HEK293 (cell line): Measurements from ENCODE around the gene MOB2.

ENCODE experiments used
- CTCF ChIA-PET: fragments of 350-600 bp; formaldehyde crosslinking; extraction: SDS; loops from one replicate; lab custom pipeline; 2021; ENCODE audit warnings: antibody characterized with exemption; lab: Yijun Ruan, JAX
- POLR2A ChIA-PET: fragments of 300-600 bp; formaldehyde crosslinking; extraction: SDS; loops from one replicate; lab custom pipeline; 2020; ENCODE audit warnings: antibody characterized with exemption, inconsistent platforms; lab: Yijun Ruan, JAX
- H3K27ac ChIP-seq: fragments of 200-500 bp; sonication (Bioruptor generic); 2 replicates; pipeline ENCODE4 v1.5.1; 2014; ENCODE audit warnings: low read depth, low read length, control low read depth, inconsistent platforms; ENCODE audit errors: extremely low read depth
- H3K36me3 ChIP-seq, 2 experiments: fragments of 200-500 bp in 1 of 2; sonication (Bioruptor generic) in 1 of 2; 1 replicate in 1 of 2; 2 replicates in 1 of 2; pipeline ENCODE4 v1.5.1; 2014 to 2017; ENCODE audit warnings: inconsistent platforms in 2 of 2, low read length in 2 of 2; ENCODE audit not compliant: control insufficient read depth in 2 of 2, insufficient read depth in 1 of 2
- H3K4me1 ChIP-seq: fragments of 200-500 bp; sonication (Bioruptor generic); 2 replicates; pipeline ENCODE4 v1.5.1; 2014; ENCODE audit warnings: mild to moderate bottlenecking, low read length, inconsistent platforms; ENCODE audit not compliant: control insufficient read depth, insufficient read depth
- H3K4me3 ChIP-seq: 2 replicates; pipeline ENCODE4 v1.5.1; 2011; ENCODE audit warnings: low read depth, mild to moderate bottlenecking, control low read depth, low read length, moderate library complexity
- H3K9me3 ChIP-seq: fragments of 200-500 bp; sonication (Bioruptor generic); 2 replicates; pipeline ENCODE4 v1.5.1; 2014; ENCODE audit warnings: low read depth, low read length, inconsistent platforms; ENCODE audit not compliant: control insufficient read depth, insufficient read depth
- GLIS2 ChIP-seq: fragments of 450-650 bp; formaldehyde crosslinking; IDR thresholded peaks from 2 replicates; pipeline ENCODE4 v1.5.1; 2016; ENCODE audit warnings: missing biosample characterization, missing genetic modification characterization
- HOXA7 ChIP-seq: sonication (generic); formaldehyde crosslinking; IDR thresholded peaks from 2 replicates; pipeline ENCODE4 v1.8.1; 2022; ENCODE audit warnings: missing genetic modification reagents, borderline replicate concordance
- KLF7 ChIP-seq: fragments of 450-650 bp; formaldehyde crosslinking; IDR thresholded peaks from 2 replicates; pipeline ENCODE4 v1.5.1; 2016; ENCODE audit warnings: missing biosample characterization, missing genetic modification characterization, borderline replicate concordance
- KLF9 ChIP-seq: fragments of 450-650 bp; formaldehyde crosslinking; IDR thresholded peaks from 2 replicates; pipeline ENCODE4 v1.5.1; 2016; ENCODE audit warnings: missing biosample characterization, missing genetic modification characterization, low read depth
- MZF1 ChIP-seq: fragments of 450-650 bp; formaldehyde crosslinking; IDR thresholded peaks from 2 replicates; pipeline ENCODE4 v1.5.1; 2017; ENCODE audit warnings: missing biosample characterization, missing genetic modification characterization, borderline replicate concordance
- OSR2 ChIP-seq: fragments of 450-650 bp; formaldehyde crosslinking; IDR thresholded peaks from 2 replicates; pipeline ENCODE4 v1.5.1; 2016; ENCODE audit warnings: missing biosample characterization, missing genetic modification characterization
- PRDM2 ChIP-seq: fragments of 450-650 bp; formaldehyde crosslinking; IDR thresholded peaks from 2 replicates; pipeline ENCODE4 v1.5.1; 2016; ENCODE audit warnings: missing biosample characterization, missing genetic modification characterization, borderline replicate concordance
- SCRT1 ChIP-seq: fragments of 450-650 bp; formaldehyde crosslinking; IDR thresholded peaks from 2 replicates; pipeline ENCODE4 v1.5.1; 2016; ENCODE audit warnings: missing biosample characterization, missing genetic modification characterization, borderline replicate concordance
- YY2 ChIP-seq: fragments of 450-650 bp; formaldehyde crosslinking; IDR thresholded peaks from 2 replicates; pipeline ENCODE4 v1.5.1; 2016; ENCODE audit warnings: missing biosample characterization, missing genetic modification characterization
- ZBTB8A ChIP-seq: fragments of 450-650 bp; formaldehyde crosslinking; IDR thresholded peaks from 2 replicates; pipeline ENCODE4 v1.5.1; 2016; ENCODE audit warnings: missing biosample characterization, missing genetic modification characterization
- ZIC2 ChIP-seq: fragments of 450-650 bp; formaldehyde crosslinking; IDR thresholded peaks from 2 replicates; pipeline ENCODE4 v1.5.1; 2016; ENCODE audit warnings: missing biosample characterization, missing genetic modification characterization
- ZNF155 ChIP-seq: fragments of 450-650 bp; formaldehyde crosslinking; IDR thresholded peaks from 2 replicates; pipeline ENCODE4 v1.5.1; 2016; ENCODE audit warnings: missing biosample characterization, missing genetic modification characterization
- ZNF280D ChIP-seq: fragments of 450-650 bp; formaldehyde crosslinking; IDR thresholded peaks from 2 replicates; pipeline ENCODE4 v1.5.1; 2016; ENCODE audit warnings: missing biosample characterization, missing genetic modification characterization
- ZNF350 ChIP-seq: fragments of 450-650 bp; formaldehyde crosslinking; IDR thresholded peaks from 2 replicates; pipeline ENCODE4 v1.5.0; 2017; ENCODE audit warnings: missing biosample characterization, mild to moderate bottlenecking, missing genetic modification characterization
- ZNF391 ChIP-seq: fragments of 450-650 bp; formaldehyde crosslinking; IDR thresholded peaks from 2 replicates; pipeline ENCODE4 v1.5.1; 2016; ENCODE audit warnings: low read depth, missing biosample characterization, missing genetic modification characterization, borderline replicate concordance
- ZNF394 ChIP-seq: fragments of 450-650 bp; formaldehyde crosslinking; IDR thresholded peaks from 2 replicates; pipeline ENCODE4 v1.5.1; 2016; ENCODE audit warnings: missing biosample characterization, missing genetic modification characterization, mild to moderate bottlenecking, moderate library complexity, borderline replicate concordance
- ZNF423 ChIP-seq: fragments of 450-650 bp; formaldehyde crosslinking; IDR thresholded peaks from 2 replicates; pipeline ENCODE4 v1.5.1; 2016; ENCODE audit warnings: missing biosample characterization, missing genetic modification characterization
- ZNF521 ChIP-seq: fragments of 450-650 bp; formaldehyde crosslinking; IDR thresholded peaks from 2 replicates; pipeline ENCODE4 v1.5.1; 2017; ENCODE audit warnings: missing biosample characterization, mild to moderate bottlenecking, missing genetic modification characterization
- ZNF596 ChIP-seq: fragments of 450-650 bp; IDR thresholded peaks from 2 replicates; pipeline ENCODE4 v1.5.0; 2018; ENCODE audit warnings: missing biosample characterization, mild to moderate bottlenecking, missing genetic modification characterization, moderate library complexity
- ZNF677 ChIP-seq: fragments of 450-650 bp; IDR thresholded peaks from 2 replicates; pipeline ENCODE4 v1.5.0; 2018; ENCODE audit warnings: missing biosample characterization, mild to moderate bottlenecking, missing genetic modification characterization, moderate library complexity
- ZNF785 ChIP-seq: fragments of 450-650 bp; formaldehyde crosslinking; IDR thresholded peaks from 2 replicates; pipeline ENCODE4 v1.5.1; 2016; ENCODE audit warnings: missing biosample characterization, missing genetic modification characterization

MOB2 gene

DNA sequence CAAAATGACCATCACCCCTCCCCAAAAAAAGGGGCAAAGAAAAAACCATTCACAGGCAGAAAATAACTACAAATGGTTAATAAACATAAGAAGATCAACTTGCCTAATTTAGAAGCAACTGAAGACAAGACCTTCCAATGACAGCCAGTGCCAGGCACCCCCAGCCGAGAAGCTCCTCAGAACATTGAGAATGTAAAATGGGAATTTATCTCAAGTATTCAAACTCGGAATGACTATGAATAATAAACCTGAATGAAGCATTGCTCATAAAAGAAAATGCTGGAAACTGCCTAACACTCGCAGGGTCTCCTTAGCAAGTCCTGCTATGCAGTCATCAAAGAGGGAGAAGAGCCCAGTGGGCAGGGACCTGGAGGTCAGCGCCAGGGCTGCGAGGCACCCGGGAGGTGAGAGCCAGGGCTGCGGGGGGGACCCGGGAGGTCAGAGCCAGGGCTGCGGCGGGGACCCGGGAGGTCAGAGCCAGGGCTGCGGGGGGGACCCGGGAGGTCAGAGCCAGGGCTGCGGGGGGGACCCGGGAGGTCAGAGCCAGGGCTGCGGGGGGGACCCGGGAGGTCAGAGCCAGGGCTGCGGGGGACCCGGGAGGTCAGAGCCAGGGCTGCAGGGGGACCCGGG lies 23.2 kb upstream of the MOB2 start:
- H3K9me3 ChIP-seq: no peaks in the 10 kb centered on the region
- no peaks in the 10 kb centered on the region for H3K4me1 ChIP-seq
- ChIA-PET POLR2A (no interaction called here), CTCF (interaction anchor here (0.5 kb wide), 1 partner anchor 484 kb away, joined by 3 read pairs; no protein-coding TSS in a partner anchor)
- TF ChIP-seq YY2 (tag by site-specific recombination) (no peak), ZNF394 (tag by site-specific recombination) (no peak), KLF9 (tag by site-specific recombination) (no peak), ZNF423 (tag by site-specific recombination) (no peak), ZNF785 (tag by site-specific recombination) (no peak), ZNF596 (tag by site-specific recombination) (no peak), ZNF280D (no peak), ZNF677 (tag by site-specific recombination) (no peak), SCRT1 (no peak), ZNF155 (no peak), KLF7 (no peak), ZNF350 (no peak), MZF1 (no peak), OSR2 (tag by site-specific recombination) (no peak), ZBTB8A (tag by site-specific recombination) (no peak)
- no peaks in the 10 kb centered on the region for H3K36me3 ChIP-seq
- H3K4me3 ChIP-seq: no peak overlapping the region
- no peak overlapping the region for H3K27ac ChIP-seq

DNA sequence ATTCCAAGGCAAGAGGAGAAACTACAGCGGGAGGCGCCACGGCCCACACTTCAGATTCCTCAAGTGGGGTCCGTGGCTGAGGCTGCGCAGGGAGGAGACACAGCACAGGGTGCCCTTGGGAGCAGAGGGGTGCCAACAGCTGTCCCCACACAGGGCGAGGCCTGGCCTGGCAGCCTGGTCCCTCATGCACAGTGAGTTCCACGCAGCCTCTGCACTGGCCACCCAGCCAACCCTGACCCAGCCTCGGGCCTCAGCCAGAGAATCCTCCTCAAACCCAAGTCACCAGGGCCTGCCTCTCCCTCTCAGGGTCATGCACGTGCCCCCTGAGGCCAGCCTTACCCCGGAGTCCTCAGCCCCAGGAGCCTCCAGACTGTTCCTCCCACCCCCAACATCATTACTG lies 22.4 kb upstream of the MOB2 start:
- Histone ChIP-seq H3K9me3 (no peaks in the 10 kb centered on the region), H3K27ac (no peak overlapping the region), H3K4me1 (no peaks in the 10 kb centered on the region), H3K4me3 (no peak overlapping the region), H3K36me3 (no peaks in the 10 kb centered on the region)
- POLR2A ChIA-PET: no interaction called here
- CTCF ChIA-PET: no interaction called here
- TF ChIP-seq ZIC2 (tag by site-specific recombination): no peak
- TF ChIP-seq ZNF677 (tag by site-specific recombination): no peak
- no peak for TF ChIP-seq GLIS2 (tag by site-specific recombination)
- TF ChIP-seq HOXA7 (CRISPR knock-in tag): no peak
- no peak for TF ChIP-seq PRDM2 (tag by site-specific recombination)
- no peak for TF ChIP-seq ZNF521
- TF ChIP-seq ZNF391 (tag by site-specific recombination): no peak
